Liver (tissue), 9 donors: ENCODE measurements around the gene SORBS2. TPM values are rescaled to one million over a fixed set of nuclear protein-coding genes. Genes with fewer than 3 reads are reported as not detected.

Source experiments
- DNase-seq: peaks from one replicate; pipeline ENCODE4 v3.0.0-alpha.2; 2017; ENCODE audit warnings: low spot score
- H3K27ac ChIP-seq, 2 donors: one replicate each; pipeline ENCODE4 v1.7.0; 2013; ENCODE audit warnings: inconsistent platforms in 2 of 2, low read length in 2 of 2, control low read depth in 1 of 2, low read depth in 1 of 2, mild to moderate bottlenecking in 1 of 2
- H3K27me3 ChIP-seq, 4 donors: one replicate each; pipeline versions ENCODE4 v1.6.1 to v1.7.0; 2013; ENCODE audit warnings: low read length in 3 of 4, inconsistent platforms in 1 of 4, mild to moderate bottlenecking in 1 of 4, moderate library complexity in 1 of 4; ENCODE audit not compliant: control insufficient read depth in 4 of 4, insufficient read depth in 4 of 4
- H3K36me3 ChIP-seq, 4 donors: one replicate each; pipeline versions ENCODE4 v1.6.1 to v1.7.0; 2013; ENCODE audit warnings: low read length in 3 of 4, mild to moderate bottlenecking in 3 of 4, low read depth in 1 of 4, moderate library complexity in 1 of 4; ENCODE audit not compliant: control insufficient read depth in 4 of 4, insufficient read depth in 3 of 4
- H3K4me1 ChIP-seq, 4 donors: one replicate each; pipeline versions ENCODE4 v1.6.1 to v1.7.0; 2013; ENCODE audit warnings: low read length in 3 of 4, mild to moderate bottlenecking in 3 of 4, moderate library complexity in 1 of 4; ENCODE audit not compliant: control insufficient read depth in 4 of 4, insufficient read depth in 4 of 4
- H3K4me3 ChIP-seq, 3 donors: one replicate each; pipeline versions ENCODE4 v1.6.1 to v1.7.0; 2013; ENCODE audit warnings: low read length in 3 of 3, control low read depth in 1 of 3, low read depth in 1 of 3, mild to moderate bottlenecking in 1 of 3
- H3K9ac ChIP-seq, 2 donors: one replicate each; pipeline ENCODE4 v1.7.0; 2013; ENCODE audit warnings: low read length in 2 of 2, mild to moderate bottlenecking in 2 of 2, moderate library complexity in 2 of 2, control low read depth in 1 of 2, low read depth in 1 of 2
- H3K9me3 ChIP-seq, 4 donors: one replicate each; pipeline versions ENCODE4 v1.6.1 to v1.7.0; 2013; ENCODE audit warnings: low read length in 3 of 4; ENCODE audit not compliant: control insufficient read depth in 4 of 4
- ATF3 ChIP-seq: IDR thresholded peaks from 2 replicates; pipeline ENCODE4 v1.6.1; 2016; ENCODE audit warnings: antibody characterized with exemption
- EGR1 ChIP-seq, 2 donors: IDR thresholded peaks; 2 replicates each; pipeline ENCODE4 v1.6.1; 2016 to 2018; ENCODE audit warnings: antibody characterized with exemption in 2 of 2, low read depth in 2 of 2
- FOXA1 ChIP-seq: IDR thresholded peaks from 2 replicates; pipeline ENCODE4 v1.6.1; 2016; ENCODE audit warnings: antibody characterized with exemption
- FOXA2 ChIP-seq: IDR thresholded peaks from 2 replicates; pipeline ENCODE4 v1.6.1; 2016; ENCODE audit warnings: antibody characterized with exemption
- GABPA ChIP-seq, 2 donors: IDR thresholded peaks in 1 of 2; conservative IDR thresholded peaks in 1 of 2; 2 replicates each; pipeline ENCODE4 v1.6.1; 2016; ENCODE audit warnings: antibody characterized with exemption in 2 of 2, mild to moderate bottlenecking in 1 of 2, moderate library complexity in 1 of 2
- HNF4A ChIP-seq, 2 donors: conservative IDR thresholded peaks; 2 replicates each; pipeline ENCODE4 v1.6.1; 2016; ENCODE audit warnings: antibody characterized with exemption in 2 of 2, mild to moderate bottlenecking in 2 of 2
- HNF4G ChIP-seq: IDR thresholded peaks from 2 replicates; pipeline ENCODE4 v1.6.1; 2016; ENCODE audit warnings: antibody characterized with exemption
- JUND ChIP-seq, 2 donors: IDR thresholded peaks; 2 replicates each; pipeline ENCODE4 v1.6.1; 2016; ENCODE audit warnings: antibody characterized with exemption in 2 of 2
- MAX ChIP-seq: IDR thresholded peaks from 2 replicates; pipeline ENCODE4 v1.6.1; 2016; ENCODE audit warnings: antibody characterized with exemption
- NR2F2 ChIP-seq: IDR thresholded peaks from 2 replicates; pipeline ENCODE4 v1.6.1; 2016; ENCODE audit warnings: antibody characterized with exemption
- RAD21 ChIP-seq, 2 donors: IDR thresholded peaks; 2 replicates each; pipeline ENCODE4 v1.6.1; 2016; ENCODE audit warnings: antibody characterized with exemption in 2 of 2, mild to moderate bottlenecking in 2 of 2
- REST ChIP-seq: IDR thresholded peaks from 2 replicates; pipeline ENCODE4 v1.6.1; 2016; ENCODE audit warnings: antibody characterized with exemption, mild to moderate bottlenecking
- RXRA ChIP-seq, 2 donors: IDR thresholded peaks; 2 replicates each; pipeline ENCODE4 v1.6.1; 2017 to 2018; ENCODE audit warnings: antibody characterized with exemption in 2 of 2, mild to moderate bottlenecking in 1 of 2
- SP1 ChIP-seq: IDR thresholded peaks from 2 replicates; pipeline ENCODE4 v1.6.1; 2018; ENCODE audit warnings: antibody characterized with exemption, mild to moderate bottlenecking
- TAF1 ChIP-seq: conservative IDR thresholded peaks from 2 replicates; pipeline ENCODE4 v1.6.1; 2016; ENCODE audit warnings: antibody characterized with exemption, mild to moderate bottlenecking
- YY1 ChIP-seq: IDR thresholded peaks from 2 replicates; pipeline ENCODE4 v1.6.1; 2016; ENCODE audit warnings: antibody characterized with exemption, mild to moderate bottlenecking
- WGBS: extraction: QIAGEN DNeasy Blood & Tissue Kit; methylation state at CpG from one replicate; pipeline ENCODE4 v1.1.7; 2013; 5-methylcytosine and 5-hydroxymethylcytosine counted together
- polyA plus RNA-seq, 2 donors: library from polyadenylated mRNA; stranded (reverse) in 1 of 2; unstranded in 1 of 2; fragments of 200-250 nt in 1 of 2; fragments of >200 nt in 1 of 2; fragmentation: Nextera tagmentation in 1 of 2; extraction: Ambion mirVana in 1 of 2; gene quantifications; one replicate each; pipeline versions ENCODE4 v1.2.1 to v1.2.3, GENCODE V29; 2013 to 2015
- total RNA-seq, 2 donors: library from RNA; depleted of rRNA; stranded (reverse); fragments of >200 nt; gene quantifications; one replicate each; pipeline ENCODE4 v1.2.3, GENCODE V29; 2014
- TF ChIP-seq, protein P1 (sequence below): IDR thresholded peaks from 2 replicates; pipeline ENCODE4 v1.6.1; 2016; ENCODE audit warnings: antibody characterized with exemption
- TF ChIP-seq, protein P2 (sequence below): fragments of 150-350 bp; IDR thresholded peaks from 2 replicates; pipeline ENCODE4 v1.5.1; 2017; ENCODE audit warnings: improper control_type of control experiment, low read depth, low read length; ENCODE audit not compliant: missing input control
- donor health status: healthy.
- donor health status: healthy.
- donor health status: healthy.
- donor health status: healthy.
- donor health status: healthy.

SORBS2 gene
- total and polyA plus RNA-seq, 4 donors = 23.3 to 136 (median 59.6) TPM

DNA sequence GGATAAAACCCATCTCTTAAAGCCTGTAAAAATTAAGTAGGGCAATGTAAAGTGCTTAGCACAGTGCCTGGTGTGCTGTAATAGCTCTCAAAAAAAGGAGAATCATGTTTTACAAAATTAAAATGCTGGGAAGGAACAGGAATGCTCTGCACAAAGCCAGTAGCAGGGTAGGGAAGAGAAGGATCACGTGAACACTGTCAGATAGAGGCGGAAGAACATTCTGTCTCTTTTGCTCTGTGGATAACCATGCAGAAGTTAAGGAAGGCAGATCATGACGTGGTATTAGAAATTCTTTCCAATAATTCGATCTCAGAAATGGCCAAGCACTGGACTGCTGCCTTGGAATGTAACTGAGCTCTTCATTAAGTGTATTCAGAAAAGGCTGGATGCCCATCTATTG, 140.5 kb downstream of the SORBS2 start:
- Histone ChIP-seq H3K4me1 (no peaks in the 10 kb centered on the region), H3K27me3 (no peaks in the 10 kb centered on the region), H3K27ac (no peak overlapping the region), H3K36me3 (peaks cover 0 to 36% (median 10%) of the 10 kb centered on the region in 4 donors), H3K9me3 (no peaks in the 10 kb centered on the region), H3K9ac (no peak overlapping the region), H3K4me3 (no peak overlapping the region)
- DNase-seq = no peak
- TF ChIP-seq FOXA1 = no peak
- TF ChIP-seq NR2F2 = no peak
- TF ChIP-seq REST = no peak
- TF ChIP-seq JUND (IDR thresholded peaks at IDR 0.05) = no peak
- no peak for TF ChIP-seq ATF3
- no peak for TF ChIP-seq MAX
- TF ChIP-seq TAF1 = no peak
- no peak for TF ChIP-seq HNF4A (conservative IDR thresholded peaks at IDR 0.05)
- TF ChIP-seq RAD21 (IDR thresholded peaks at IDR 0.05) = no peak
- TF ChIP-seq GABPA (IDR thresholded peaks at IDR 0.05 in 1 of 2, conservative IDR thresholded peaks at IDR 0.05 in 1 of 2) = no peak
- TF ChIP-seq HNF4G = no peak
- no peak for TF ChIP-seq EGR1 (IDR thresholded peaks at IDR 0.05; ENCODE audit: low read depth in 2 of 2)
- TF ChIP-seq, protein P1, sequence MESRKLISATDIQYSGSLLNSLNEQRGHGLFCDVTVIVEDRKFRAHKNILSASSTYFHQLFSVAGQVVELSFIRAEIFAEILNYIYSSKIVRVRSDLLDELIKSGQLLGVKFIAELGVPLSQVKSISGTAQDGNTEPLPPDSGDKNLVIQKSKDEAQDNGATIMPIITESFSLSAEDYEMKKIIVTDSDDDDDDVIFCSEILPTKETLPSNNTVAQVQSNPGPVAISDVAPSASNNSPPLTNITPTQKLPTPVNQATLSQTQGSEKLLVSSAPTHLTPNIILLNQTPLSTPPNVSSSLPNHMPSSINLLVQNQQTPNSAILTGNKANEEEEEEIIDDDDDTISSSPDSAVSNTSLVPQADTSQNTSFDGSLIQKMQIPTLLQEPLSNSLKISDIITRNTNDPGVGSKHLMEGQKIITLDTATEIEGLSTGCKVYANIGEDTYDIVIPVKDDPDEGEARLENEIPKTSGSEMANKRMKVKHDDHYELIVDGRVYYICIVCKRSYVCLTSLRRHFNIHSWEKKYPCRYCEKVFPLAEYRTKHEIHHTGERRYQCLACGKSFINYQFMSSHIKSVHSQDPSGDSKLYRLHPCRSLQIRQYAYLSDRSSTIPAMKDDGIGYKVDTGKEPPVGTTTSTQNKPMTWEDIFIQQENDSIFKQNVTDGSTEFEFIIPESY = no peak
- TF ChIP-seq YY1 = no peak
- TF ChIP-seq RXRA (IDR thresholded peaks at IDR 0.05) = no peak
- TF ChIP-seq, protein P2, sequence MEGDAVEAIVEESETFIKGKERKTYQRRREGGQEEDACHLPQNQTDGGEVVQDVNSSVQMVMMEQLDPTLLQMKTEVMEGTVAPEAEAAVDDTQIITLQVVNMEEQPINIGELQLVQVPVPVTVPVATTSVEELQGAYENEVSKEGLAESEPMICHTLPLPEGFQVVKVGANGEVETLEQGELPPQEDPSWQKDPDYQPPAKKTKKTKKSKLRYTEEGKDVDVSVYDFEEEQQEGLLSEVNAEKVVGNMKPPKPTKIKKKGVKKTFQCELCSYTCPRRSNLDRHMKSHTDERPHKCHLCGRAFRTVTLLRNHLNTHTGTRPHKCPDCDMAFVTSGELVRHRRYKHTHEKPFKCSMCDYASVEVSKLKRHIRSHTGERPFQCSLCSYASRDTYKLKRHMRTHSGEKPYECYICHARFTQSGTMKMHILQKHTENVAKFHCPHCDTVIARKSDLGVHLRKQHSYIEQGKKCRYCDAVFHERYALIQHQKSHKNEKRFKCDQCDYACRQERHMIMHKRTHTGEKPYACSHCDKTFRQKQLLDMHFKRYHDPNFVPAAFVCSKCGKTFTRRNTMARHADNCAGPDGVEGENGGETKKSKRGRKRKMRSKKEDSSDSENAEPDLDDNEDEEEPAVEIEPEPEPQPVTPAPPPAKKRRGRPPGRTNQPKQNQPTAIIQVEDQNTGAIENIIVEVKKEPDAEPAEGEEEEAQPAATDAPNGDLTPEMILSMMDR = no peak
- no peak for TF ChIP-seq SP1
- no peak for TF ChIP-seq FOXA2
- 92% methylated on average over 4 of the region's 4 CpGs for WGBS
